ENCODE results near the gene KIF17. TPM values are rescaled to one million over a fixed set of nuclear protein-coding genes. Genes with fewer than 3 reads are reported as not detected.
A peak's percentile ranks its signal among the peaks of the same experiment; 100 is the strongest.
"Not testable (repeated sequence)": the region's sequence is repeated elsewhere in the genome, so short reads cannot be mapped to it uniquely, and the experiment has no call there.

The KIF17 gene
- total RNA-seq, 8 experiments from 2014 or later = 0.18 to 12.1 (median 6.8) TPM

- no peaks in the 10 kb centered on the region for H3K4me1 ChIP-seq (replicated peaks in 1 of 2)
- no peak overlapping the region for H3K4me3 ChIP-seq
- 40 to 90% (median 81%) methylated on average over 1 to 15 of the region's 26 CpGs; no CpG with 5 or more reads in 2 of the 10 experiments for WGBS, 10 experiments
- no peak overlapping the region for H3K27ac ChIP-seq
- ATAC-seq (replicated peaks in 6 of 8) = peak in 5 of 8 experiments; percentile 12 to 39 (median 18)
- in situ Hi-C loops (cut with MboI; ENCODE audit: low pct_unique_long_range_greater_than_20kb in 2 of 9, low sequenced_read_pairs in 9 of 9, unreplicated experiment in 9 of 9) = loop anchor here in 8 of 9 experiments (25.0 kb wide), 3 partner anchors 500 to 675 kb away; partner anchors contain the start of gene EIF4G3 (in 5 of the 8)
These were observed 30.7 kb downstream of the KIF17 start for GRCh38 chr1:20686883-20687725.

DNA sequence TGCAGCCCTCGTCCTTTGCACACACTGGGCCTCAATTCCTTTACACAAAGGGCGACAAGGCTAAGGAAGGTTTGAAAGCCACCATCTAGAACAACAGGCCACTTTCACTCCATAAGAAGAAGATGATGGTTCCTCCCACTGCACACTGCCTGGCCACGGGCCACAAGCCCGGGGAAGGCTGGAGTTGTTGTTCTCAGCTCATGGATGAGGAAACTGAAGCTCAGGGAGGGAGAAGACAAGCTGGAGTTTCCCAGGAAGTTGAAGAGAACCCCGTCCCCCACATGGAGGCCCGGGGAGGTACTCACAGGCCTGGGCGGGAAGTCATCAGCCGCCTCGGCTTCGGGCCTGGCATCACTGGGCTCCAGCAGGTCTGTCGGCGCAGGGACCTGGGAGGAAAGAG is 32.1 kb downstream of the KIF17 start:
- Histone ChIP-seq H3K27ac (no peak overlapping the region), H3K4me3 (no peak overlapping the region), H3K4me1 (replicated peaks in 1 of 2) (no peaks in the 10 kb centered on the region)
- ATAC-seq (replicated peaks in 6 of 8) = no peak
- in situ Hi-C loops (cut with MboI; ENCODE audit: low pct_unique_long_range_greater_than_20kb in 2 of 9, low sequenced_read_pairs in 9 of 9, unreplicated experiment in 9 of 9) = loop anchor here in 8 of 9 experiments (25.0 kb wide), 3 partner anchors 502 to 677 kb away; partner anchors contain the start of gene EIF4G3 (in 5 of the 8)
- WGBS, 10 experiments = 20 to 93% (median 89%) methylated on average over 1 to 10 of the region's 12 CpGs; no CpG with 5 or more reads in 4 of the 10 experiments

DNA sequence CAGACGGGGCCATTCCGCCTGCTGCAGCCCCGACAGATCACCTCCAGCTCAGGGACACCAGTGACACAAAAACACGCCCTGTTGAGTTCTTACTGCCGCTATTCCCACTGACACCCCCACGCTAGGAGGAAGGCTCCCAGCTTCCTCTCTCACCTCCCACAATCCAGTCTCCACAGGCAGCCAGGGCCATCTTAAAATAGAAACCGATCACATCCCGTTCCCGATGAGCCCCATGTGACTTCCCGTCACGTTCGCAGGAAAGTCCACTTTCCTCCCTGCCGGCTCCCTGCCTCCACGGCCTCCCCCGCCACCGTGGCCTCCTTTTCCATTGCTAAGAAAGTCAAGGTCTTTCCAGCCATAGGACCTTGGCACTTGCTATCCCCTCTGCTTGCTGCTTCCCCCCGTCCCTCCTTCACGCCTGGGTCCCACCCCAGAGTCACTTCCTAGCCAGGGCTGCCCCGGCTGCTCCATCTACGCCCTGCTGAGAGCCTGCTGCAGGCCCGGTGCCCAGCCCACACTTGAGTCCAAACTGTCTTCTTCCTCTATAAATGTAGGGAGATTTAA is 32.6 kb downstream of the KIF17 start:
- in situ Hi-C loops (cut with MboI; ENCODE audit: low pct_unique_long_range_greater_than_20kb in 2 of 9, low sequenced_read_pairs in 9 of 9, unreplicated experiment in 9 of 9) = loop anchor here in 8 of 9 experiments (25.0 kb wide), 3 partner anchors 502 to 677 kb away; partner anchors contain the start of gene EIF4G3 (in 5 of the 8)
- WGBS, 10 experiments = 40 to 100% (median 91%) methylated on average over 1 to 12 of the region's 21 CpGs; no CpG with 5 or more reads in 5 of the 10 experiments
- no peaks in the 10 kb centered on the region for H3K4me1 ChIP-seq (replicated peaks in 1 of 2)
- ATAC-seq (replicated peaks in 6 of 8) = no peak
- H3K4me3 ChIP-seq = no peak overlapping the region
- no peak overlapping the region for H3K27ac ChIP-seq

- 90 to 100% (median 100%) methylated on average over 1 to 2 of the region's 14 CpGs; no CpG with 5 or more reads in 6 of the 10 experiments for WGBS, 10 experiments
- in situ Hi-C loops (cut with MboI; ENCODE audit: low pct_unique_long_range_greater_than_20kb in 2 of 9, low sequenced_read_pairs in 9 of 9, unreplicated experiment in 9 of 9) = loop anchor here in 8 of 9 experiments (25.0 kb wide), 3 partner anchors 503 to 678 kb away; partner anchors contain the start of gene EIF4G3 (in 5 of the 8)
- Histone ChIP-seq H3K27ac (no peak overlapping the region), H3K4me1 (replicated peaks in 1 of 2) (no peaks in the 10 kb centered on the region), H3K4me3 (no peak overlapping the region)
- ATAC-seq (replicated peaks in 6 of 8) = peak in 2 of 8 experiments; percentile 8 to 13
These were observed 33.2 kb downstream of the KIF17 start for GRCh38 chr1:20684651-20685050.

DNA sequence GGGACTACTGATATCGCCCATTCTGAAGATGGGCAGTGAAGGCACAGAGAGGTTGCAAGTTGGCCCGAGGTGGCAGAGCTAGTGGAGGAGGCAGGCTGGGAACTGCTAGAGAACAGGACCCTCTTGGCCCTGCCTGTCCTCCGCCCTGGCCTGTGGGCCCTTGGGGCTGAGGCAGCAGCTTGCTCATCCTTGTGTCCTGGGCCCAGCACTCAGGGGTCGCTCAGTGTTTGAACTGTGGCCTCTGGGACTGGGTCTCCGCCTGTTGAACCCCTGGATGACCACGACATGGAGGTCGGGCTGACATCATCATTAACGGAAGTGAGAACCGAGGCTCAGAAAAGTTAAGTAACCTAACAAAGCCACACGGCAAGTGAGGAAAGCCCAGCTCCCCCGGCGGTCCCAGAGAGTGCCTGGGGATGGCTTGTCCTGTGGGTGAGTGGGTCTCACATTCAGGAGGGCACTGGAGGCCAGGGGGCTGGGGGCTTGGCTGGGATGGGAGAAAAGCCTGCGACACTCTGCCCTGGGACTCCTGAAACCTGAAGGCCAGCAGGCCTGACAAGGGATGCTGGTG is 33.7 kb downstream of the KIF17 start:
- Histone ChIP-seq H3K27ac (no peak overlapping the region), H3K4me1 (replicated peaks in 1 of 2) (no peaks in the 10 kb centered on the region), H3K4me3 (no peak overlapping the region)
- WGBS, 10 experiments = 31 to 88% (median 76%) methylated on average over 1 to 8 of the region's 13 CpGs; no CpG with 5 or more reads in 4 of the 10 experiments
- in situ Hi-C loops (cut with MboI; ENCODE audit: low pct_unique_long_range_greater_than_20kb in 2 of 9, low sequenced_read_pairs in 9 of 9, unreplicated experiment in 9 of 9) = loop anchor here in 8 of 9 experiments (25.0 kb wide), 3 partner anchors 503 to 678 kb away; partner anchors contain the start of gene EIF4G3 (in 5 of the 8)
- peak in 2 of 8 experiments; percentile 13 to 19 for ATAC-seq (replicated peaks in 6 of 8)

DNA sequence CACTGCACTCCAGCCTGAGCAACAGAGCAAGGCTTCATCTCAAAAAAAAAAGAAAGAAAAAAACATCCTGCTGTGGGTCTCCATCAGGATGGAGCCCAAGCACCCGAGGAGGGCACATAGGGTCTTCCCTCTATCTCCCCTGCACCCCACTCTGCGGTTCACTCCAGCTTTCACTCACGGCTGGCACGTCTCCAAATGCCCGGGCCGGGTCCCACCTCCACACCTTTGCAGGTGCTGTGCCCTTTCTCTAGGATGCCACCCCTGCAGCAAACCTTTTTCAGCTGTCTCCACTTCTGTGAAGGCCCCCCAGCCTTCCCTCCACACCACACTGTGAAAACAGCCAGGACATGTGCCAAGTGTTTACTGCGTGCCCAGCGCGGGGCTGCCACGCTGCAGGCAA is 34.2 kb downstream of the KIF17 start:
- ATAC-seq (replicated peaks in 6 of 8) = no peak
- H3K27ac ChIP-seq = no peak overlapping the region
- WGBS, 10 experiments = 17 to 89% (median 70%) methylated on average over 1 to 9 of the region's 10 CpGs; no CpG with 5 or more reads in 6 of the 10 experiments
- H3K4me3 ChIP-seq = no peak overlapping the region
- in situ Hi-C loops (cut with MboI; ENCODE audit: low pct_unique_long_range_greater_than_20kb in 2 of 9, low sequenced_read_pairs in 9 of 9, unreplicated experiment in 9 of 9) = loop anchor here in 8 of 9 experiments (25.0 kb wide), 3 partner anchors 504 to 679 kb away; partner anchors contain the start of gene EIF4G3 (in 5 of the 8)
- H3K4me1 ChIP-seq (replicated peaks in 1 of 2) = no peaks in the 10 kb centered on the region

- no peak for ATAC-seq (replicated peaks in 6 of 8)
- no peak overlapping the region for H3K4me3 ChIP-seq
- in situ Hi-C loops (cut with MboI; ENCODE audit: low pct_unique_long_range_greater_than_20kb in 2 of 9, low sequenced_read_pairs in 9 of 9, unreplicated experiment in 9 of 9) = loop anchor here in 8 of 9 experiments (25.0 kb wide), 3 partner anchors 505 to 680 kb away; partner anchors contain the start of gene EIF4G3 (in 5 of the 8)
- 60 to 96% (median 86%) methylated on average over 1 to 20 of the region's 24 CpGs; no CpG with 5 or more reads in 1 of the 10 experiments for WGBS, 10 experiments
- H3K4me1 ChIP-seq (replicated peaks in 1 of 2) = no peaks in the 10 kb centered on the region
- H3K27ac ChIP-seq = no peak overlapping the region
These were observed 35.1 kb downstream of the KIF17 start for GRCh38 chr1:20682571-20683236.

- 69 to 100% (median 93%) methylated on average over 2 to 9 of the region's 9 CpGs; no CpG with 5 or more reads in 2 of the 10 experiments for WGBS, 10 experiments
- H3K4me1 ChIP-seq (replicated peaks in 1 of 2) = no peaks in the 10 kb centered on the region
- no peak overlapping the region for H3K4me3 ChIP-seq
- no peak for ATAC-seq (replicated peaks in 6 of 8)
- in situ Hi-C loops (cut with MboI; ENCODE audit: low pct_unique_long_range_greater_than_20kb in 2 of 9, low sequenced_read_pairs in 9 of 9, unreplicated experiment in 9 of 9) = loop anchor here in 8 of 9 experiments (25.0 kb wide), 3 partner anchors 505 to 680 kb away; partner anchors contain the start of gene EIF4G3 (in 5 of the 8)
- no peak overlapping the region for H3K27ac ChIP-seq
These were observed 35.8 kb downstream of the KIF17 start for GRCh38 chr1:20681999-20682398.

DNA sequence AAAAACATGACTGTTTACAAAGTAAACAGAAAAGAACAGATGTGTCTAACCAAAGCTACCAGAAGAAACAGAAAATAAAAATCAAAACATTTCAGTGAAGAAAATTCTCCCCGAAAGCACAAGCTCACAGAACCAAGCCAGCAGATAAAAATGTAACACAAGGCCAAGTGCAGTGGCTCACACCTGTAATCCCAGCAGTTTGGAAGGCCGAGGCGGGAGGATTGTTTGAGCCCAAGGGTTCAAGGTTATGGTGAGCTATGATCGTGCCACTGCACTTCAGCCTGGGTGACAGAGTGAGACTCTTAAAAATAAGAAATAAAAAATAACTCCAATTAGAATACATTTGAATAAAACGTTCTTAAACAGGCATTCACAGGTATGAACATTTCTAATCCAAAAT is 37.5 kb downstream of the KIF17 start:
- WGBS, 10 experiments = 45 to 91% (median 75%) methylated on average over 1 to 5 of the region's 5 CpGs
- no peak for ATAC-seq (replicated peaks in 6 of 8)
- no peak overlapping the region for H3K27ac ChIP-seq
- H3K4me3 ChIP-seq = no peak overlapping the region
- in situ Hi-C loops (cut with MboI; ENCODE audit: low pct_unique_long_range_greater_than_20kb in 2 of 9, low sequenced_read_pairs in 9 of 9, unreplicated experiment in 9 of 9) = loop anchor here in 8 of 9 experiments (25.0 kb wide), 3 partner anchors 507 to 682 kb away; partner anchors contain the start of gene EIF4G3 (in 5 of the 8)
- no peaks in the 10 kb centered on the region for H3K4me1 ChIP-seq (replicated peaks in 1 of 2)

GRCh38 chr1:20678599-20678998 is 39.2 kb downstream of the KIF17 start:
- in situ Hi-C loops (cut with MboI; ENCODE audit: low pct_unique_long_range_greater_than_20kb in 2 of 9, low sequenced_read_pairs in 9 of 9, unreplicated experiment in 9 of 9) = loop anchor here in 8 of 9 experiments (25.0 kb wide), 3 partner anchors 509 to 684 kb away; partner anchors contain the start of gene EIF4G3 (in 5 of the 8)
- Histone ChIP-seq H3K4me1 (replicated peaks in 1 of 2) (no peaks in the 10 kb centered on the region), H3K4me3 (no peak overlapping the region), H3K27ac (no peak overlapping the region)
- ATAC-seq (replicated peaks in 6 of 8) = no peak
- 20 to 92% (median 78%) methylated on average over 1 to 6 of the region's 6 CpGs; no CpG with 5 or more reads in 2 of the 10 experiments for WGBS, 10 experiments

DNA sequence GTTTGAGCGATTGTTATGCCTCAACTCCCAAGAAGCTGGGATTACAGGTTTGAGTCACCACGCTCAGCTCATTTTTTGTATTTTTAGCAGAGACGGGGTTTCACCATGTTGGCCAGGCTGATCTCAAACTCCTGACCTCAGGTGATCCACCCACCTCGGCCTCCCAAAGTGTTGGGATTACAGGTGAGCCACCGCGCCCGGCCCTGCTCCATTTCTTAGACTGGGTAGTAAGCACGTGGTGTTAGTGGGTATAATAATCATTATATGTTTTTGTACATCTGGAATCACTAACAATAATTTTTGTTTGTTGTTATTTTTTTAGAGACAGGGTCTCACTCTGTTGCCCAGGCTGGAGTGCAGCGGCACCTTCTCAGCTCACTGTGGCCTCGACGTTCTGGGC is 44.2 kb downstream of the KIF17 start:
- ATAC-seq (replicated peaks in 6 of 8); in situ Hi-C loops (cut with MboI; ENCODE audit: low pct_unique_long_range_greater_than_20kb in 2 of 9, low sequenced_read_pairs in 9 of 9, unreplicated experiment in 9 of 9); H3K4me3 ChIP-seq; H3K27ac ChIP-seq; H3K4me1 ChIP-seq (replicated peaks in 1 of 2): not testable (repeated sequence)
- WGBS, 10 experiments = 21 to 100% (median 85%) methylated on average over 1 to 8 of the region's 11 CpGs; no CpG with 5 or more reads in 1 of the 10 experiments

DNA sequence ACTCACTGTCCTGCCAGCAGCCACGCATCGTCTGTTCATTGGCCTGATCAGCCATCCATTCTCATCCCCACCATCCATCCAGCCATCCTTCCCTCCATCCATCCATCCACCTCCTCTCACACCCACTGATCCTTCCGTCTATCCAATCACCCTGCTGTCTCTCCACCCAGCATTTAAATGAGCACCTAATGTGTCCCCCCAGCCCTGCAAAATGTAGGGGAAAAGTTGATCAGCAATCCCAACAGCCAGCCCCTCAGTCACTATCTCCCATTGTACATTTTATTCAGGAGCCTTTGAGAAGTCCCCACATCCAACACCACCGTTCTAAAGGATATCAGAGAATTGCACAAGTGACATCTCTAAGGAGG is 45.6 kb downstream of the KIF17 start:
- in situ Hi-C loops (cut with MboI; ENCODE audit: low pct_unique_long_range_greater_than_20kb in 2 of 9, low sequenced_read_pairs in 9 of 9, unreplicated experiment in 9 of 9) = no loop called here
- whole genome bisulfite sequencing, 10 experiments = 0 to 100% (median 94%) methylated on average over 1 to 4 of the region's 4 CpGs; no CpG with 5 or more reads in 4 of the 10 experiments
- H3K4me1 ChIP-seq (replicated peaks in 1 of 2) = no peaks in the 10 kb centered on the region

More for the DNA sequence above, 45.6 kb downstream of the KIF17 start:
- Histone ChIP-seq H3K4me3 (no peak overlapping the region), H3K27ac (no peak overlapping the region)
- ATAC-seq (replicated peaks in 6 of 8) = no peak
